Activated naive CD4-positive, alpha-beta T cell treated with anti-CD3 and anti-CD28 coated beads, Interleukin-2, amount 10 ng/mL, durations not matched to agents 7 days and 5 days (primary cell): ENCODE data around the gene ADSS1.
"Not testable (repeated sequence)": the region's sequence is repeated elsewhere in the genome, so short reads cannot be mapped to it uniquely, and the experiment has no call there.

Source experiments
- CTCF ChIA-PET: fragments of 350-600 bp; sonication (Branson Sonifier 250); formaldehyde crosslinking; loops from one replicate; lab custom pipeline; 2021; ENCODE audit warnings: antibody characterized with exemption; lab: Charles Lee
- DNase-seq: peaks from one replicate; pipeline ENCODE4 v3.0.0-alpha.2; 2020
- H3K27ac Mint-ChIP-seq: one replicate; pipeline ENCODE4 v1.8.0; 2021; ENCODE audit warnings: mild to moderate bottlenecking, moderate library complexity, mixed read lengths
- H3K27me3 Mint-ChIP-seq: one replicate; pipeline ENCODE4 v1.8.0; 2021; ENCODE audit warnings: mild to moderate bottlenecking, mixed read lengths
- H3K36me3 Mint-ChIP-seq: one replicate; pipeline ENCODE4 v1.8.0; 2021; ENCODE audit warnings: mixed read lengths
- H3K4me1 Mint-ChIP-seq: one replicate; pipeline ENCODE4 v1.8.0; 2021; ENCODE audit warnings: mixed read lengths
- H3K4me3 Mint-ChIP-seq: one replicate; pipeline ENCODE4 v1.8.0; 2021; ENCODE audit warnings: mild to moderate bottlenecking, moderate library complexity, mixed read lengths
- H3K9me3 Mint-ChIP-seq: one replicate; pipeline ENCODE4 v1.8.0; 2021; ENCODE audit warnings: mixed read lengths

Gene ADSS1

GRCh38 chr14:104724407-104724980, 465 bp downstream of the ADSS1 start:
- no peaks in the 10 kb centered on the region for H3K4me1 Mint-ChIP-seq
- peak overlapping the region; percentile 37 for H3K4me3 Mint-ChIP-seq
- H3K36me3 Mint-ChIP-seq = peaks cover 6% of the 10 kb centered on the region
- CTCF ChIA-PET = interaction anchor here (1.0 to 1.6 kb wide), 4 partner anchors 11 to 101 kb away, joined by 3 to 4 read pairs (median 3); no protein-coding TSS in a partner anchor
- peaks cover 29% of the 10 kb centered on the region for H3K27me3 Mint-ChIP-seq
- H3K27ac Mint-ChIP-seq = no peak overlapping the region
- H3K9me3 Mint-ChIP-seq = no peaks in the 10 kb centered on the region
- peak; percentile 50 for DNase-seq

GRCh38 chr14:104724981-104725771, 1.1 kb downstream of the ADSS1 start:
- Mint-ChIP-seq H3K4me1 (no peaks in the 10 kb centered on the region), H3K36me3 (peaks cover 2% of the 10 kb centered on the region), H3K27ac (no peak overlapping the region), H3K4me3 (peak overlapping the region; percentile 41), H3K27me3 (peaks cover 29% of the 10 kb centered on the region), H3K9me3 (no peaks in the 10 kb centered on the region)
- CTCF ChIA-PET = interaction anchor here (1.0 to 1.6 kb wide), 4 partner anchors 10 to 101 kb away, joined by 3 to 4 read pairs (median 3); no protein-coding TSS in a partner anchor
- DNase-seq = no peak

- H3K4me1 Mint-ChIP-seq = no peaks in the 10 kb centered on the region
- H3K27me3 Mint-ChIP-seq = peaks cover 29% of the 10 kb centered on the region
- CTCF ChIA-PET = interaction anchor here (0.6 to 1.6 kb wide), 4 partner anchors 9 to 100 kb away, joined by 3 to 4 read pairs (median 3); no protein-coding TSS in a partner anchor
- no peak for DNase-seq
- no peak overlapping the region for H3K4me3 Mint-ChIP-seq
- peaks cover 2% of the 10 kb centered on the region for H3K36me3 Mint-ChIP-seq
- H3K27ac Mint-ChIP-seq = no peak overlapping the region
- no peaks in the 10 kb centered on the region for H3K9me3 Mint-ChIP-seq
These were observed 1.9 kb downstream of the ADSS1 start for GRCh38 chr14:104725772-104726548.

GRCh38 chr14:104726600-104727451, 2.8 kb downstream of the ADSS1 start:
- CTCF ChIA-PET = interaction anchor here (0.6 kb wide), 1 partner anchor 8 kb away, joined by 3 read pairs; no protein-coding TSS in a partner anchor
- no peak overlapping the region for H3K4me3 Mint-ChIP-seq

GRCh38 chr14:104728631-104729030, 4.6 kb downstream of the ADSS1 start:
- H3K4me3 Mint-ChIP-seq = no peak overlapping the region
- H3K27me3 Mint-ChIP-seq = peaks cover 29% of the 10 kb centered on the region
- CTCF ChIA-PET = no interaction called here
- DNase-seq = no peak
- no peaks in the 10 kb centered on the region for H3K9me3 Mint-ChIP-seq
- no peaks in the 10 kb centered on the region for H3K4me1 Mint-ChIP-seq
- no peaks in the 10 kb centered on the region for H3K36me3 Mint-ChIP-seq
- H3K27ac Mint-ChIP-seq = peak overlapping the region; percentile 24

More at GRCh38 chr14:104726600-104727451, 2.8 kb downstream of the ADSS1 start:
- Mint-ChIP-seq H3K27ac (no peak overlapping the region), H3K27me3 (peaks cover 29% of the 10 kb centered on the region), H3K4me1 (no peaks in the 10 kb centered on the region), H3K36me3 (peaks cover 2% of the 10 kb centered on the region), H3K9me3 (no peaks in the 10 kb centered on the region)
- DNase-seq = no peak

GRCh38 chr14:104729176-104729834, 5.3 kb downstream of the ADSS1 start:
- H3K36me3 Mint-ChIP-seq, DNase-seq, H3K9me3 Mint-ChIP-seq, H3K4me1 Mint-ChIP-seq, CTCF ChIA-PET, H3K27ac Mint-ChIP-seq, H3K4me3 Mint-ChIP-seq: not testable (repeated sequence)
- peaks cover 32% of the 10 kb centered on the region for H3K27me3 Mint-ChIP-seq

- H3K4me1 Mint-ChIP-seq = no peaks in the 10 kb centered on the region
- DNase-seq = no peak
- no peaks in the 10 kb centered on the region for H3K9me3 Mint-ChIP-seq
- H3K27ac Mint-ChIP-seq = no peak overlapping the region
- H3K36me3 Mint-ChIP-seq = no peaks in the 10 kb centered on the region
- H3K27me3 Mint-ChIP-seq = peaks cover 30% of the 10 kb centered on the region
- CTCF ChIA-PET = no interaction called here
- no peak overlapping the region for H3K4me3 Mint-ChIP-seq
These were observed 5.8 kb downstream of the ADSS1 start for GRCh38 chr14:104729835-104730181.

- no peak for DNase-seq
- no peaks in the 10 kb centered on the region for H3K9me3 Mint-ChIP-seq
- H3K27ac Mint-ChIP-seq = no peak overlapping the region
- H3K36me3 Mint-ChIP-seq = no peaks in the 10 kb centered on the region
- peaks cover 24% of the 10 kb centered on the region for H3K27me3 Mint-ChIP-seq
- CTCF ChIA-PET = no interaction called here
- H3K4me1 Mint-ChIP-seq = no peaks in the 10 kb centered on the region
- no peak overlapping the region for H3K4me3 Mint-ChIP-seq
These were observed 6.5 kb downstream of the ADSS1 start for GRCh38 chr14:104730487-104730886.

GRCh38 chr14:104731320-104732294, 7.6 kb downstream of the ADSS1 start:
- no peaks in the 10 kb centered on the region for H3K9me3 Mint-ChIP-seq
- CTCF ChIA-PET = no interaction called here
- no peaks in the 10 kb centered on the region for H3K36me3 Mint-ChIP-seq
- peaks cover 18% of the 10 kb centered on the region for H3K27me3 Mint-ChIP-seq
- DNase-seq = no peak
- H3K4me3 Mint-ChIP-seq = no peak overlapping the region
- no peaks in the 10 kb centered on the region for H3K4me1 Mint-ChIP-seq
- H3K27ac Mint-ChIP-seq = no peak overlapping the region

GRCh38 chr14:104732355-104732804, 8.4 kb downstream of the ADSS1 start:
- no peak for DNase-seq
- Mint-ChIP-seq H3K4me3 (no peak overlapping the region), H3K27me3 (peaks cover 14% of the 10 kb centered on the region), H3K27ac (no peak overlapping the region), H3K36me3 (no peaks in the 10 kb centered on the region), H3K9me3 (no peaks in the 10 kb centered on the region), H3K4me1 (no peaks in the 10 kb centered on the region)
- CTCF ChIA-PET = interaction anchor here (1.1 kb wide), 1 partner anchor 15 kb away, joined by 3 read pairs; no protein-coding TSS in a partner anchor

- H3K36me3 Mint-ChIP-seq = no peaks in the 10 kb centered on the region
- peaks cover 9% of the 10 kb centered on the region for H3K27me3 Mint-ChIP-seq
- CTCF ChIA-PET = interaction anchor here (1.1 kb wide), 1 partner anchor 15 kb away, joined by 3 read pairs; no protein-coding TSS in a partner anchor
- H3K4me3 Mint-ChIP-seq = no peak overlapping the region
- no peak overlapping the region for H3K27ac Mint-ChIP-seq
- H3K4me1 Mint-ChIP-seq = no peaks in the 10 kb centered on the region
- H3K9me3 Mint-ChIP-seq = no peaks in the 10 kb centered on the region
- no peak for DNase-seq
These were observed 9.1 kb downstream of the ADSS1 start for GRCh38 chr14:104732931-104733681.
